Spleen (tissue), 11 donors: ENCODE measurements around the gene HMX2. TPM values are rescaled to one million over a fixed set of nuclear protein-coding genes. Genes with fewer than 3 reads are reported as not detected.

Source experiments
- DNase-seq: peaks from one replicate; pipeline ENCODE4 v3.0.0-alpha.2; 2020
- H3K27ac ChIP-seq, 8 donors: fragments of 200-600 bp; sonication (generic) in 7 of 8; 1 replicate in 4 of 8; 2 replicates in 4 of 8; pipeline versions ENCODE4 v1.5.0 to v1.8.0; 2016 to 2021; ENCODE audit warnings: inconsistent platforms in 4 of 8, mild to moderate bottlenecking in 4 of 8, moderate library complexity in 1 of 8
- H3K27me3 ChIP-seq, 7 donors: fragments of 200-600 bp; sonication (generic) in 6 of 7; replicated peaks in 1 of 7; 1 replicate in 4 of 7; 2 replicates in 3 of 7; pipeline versions ENCODE4 v1.5.0 to v1.8.0; 2016 to 2021; ENCODE audit warnings: inconsistent platforms in 3 of 7, mild to moderate bottlenecking in 1 of 7
- H3K36me3 ChIP-seq, 6 donors: fragments of 200-600 bp; sonication (generic) in 5 of 6; 1 replicate in 4 of 6; 2 replicates in 2 of 6; pipeline versions ENCODE4 v1.5.0 to v1.8.0; 2016 to 2021; ENCODE audit warnings: inconsistent platforms in 2 of 6
- H3K4me1 ChIP-seq, 6 donors: fragments of 200-600 bp; sonication (generic) in 5 of 6; 1 replicate in 3 of 6; 2 replicates in 3 of 6; pipeline versions ENCODE4 v1.5.0 to v1.8.0; 2016 to 2021; ENCODE audit warnings: inconsistent platforms in 3 of 6
- H3K4me3 ChIP-seq, 8 donors: fragments of 200-600 bp; sonication (generic) in 7 of 8; 1 replicate in 4 of 8; 2 replicates in 4 of 8; pipeline versions ENCODE4 v1.5.0 to v1.8.0; 2016 to 2021; ENCODE audit warnings: inconsistent platforms in 4 of 8, mild to moderate bottlenecking in 4 of 8, moderate library complexity in 2 of 8
- H3K9me3 ChIP-seq, 8 donors: fragments of 200-600 bp; sonication (generic) in 7 of 8; 1 replicate in 4 of 8; 2 replicates in 4 of 8; pipeline versions ENCODE4 v1.5.0 to v1.8.0; 2016 to 2021; ENCODE audit warnings: inconsistent platforms in 4 of 8
- POLR2A ChIP-seq, 3 donors: fragments of 450-650 bp; IDR thresholded peaks; one replicate each; pipeline ENCODE4 v1.5.1; 2017; ENCODE audit warnings: antibody characterized with exemption in 3 of 3, mild to moderate bottlenecking in 1 of 3
- POLR2AphosphoS5 ChIP-seq, 3 donors: sonication (generic); formaldehyde crosslinking; IDR thresholded peaks; one replicate each; pipeline ENCODE4 v1.5.1; 2017; ENCODE audit warnings: antibody characterized with exemption in 3 of 3
- WGBS, 5 donors: extraction: QIAGEN DNeasy Blood & Tissue Kit in 3 of 5; methylation state at CpG; one replicate each; pipeline versions ENCODE4 v1.1.5 to v1.1.7; 2013 to 2018; 5-methylcytosine and 5-hydroxymethylcytosine counted together
- intact Hi-C: fragments of 100-400 bp; cut with DNase I; formaldehyde crosslinking; loops from one replicate; pipeline ENCODE4 v1.15.0; 2023; ENCODE audit warnings: low total_unique reads
- polyA plus RNA-seq, 3 donors: library from polyadenylated mRNA; stranded (reverse); fragments of 200-250 nt; gene quantifications; one replicate each; pipeline ENCODE4 v1.2.1, GENCODE V29; 2013
- total RNA-seq, 7 donors: library from RNA; depleted of rRNA in 3 of 7; stranded (reverse); fragments of >200 nt in 3 of 7; fragmentation: NEBNext Ultra II Directional in 4 of 7; extraction: Animal tissue kit (Norgen Biotek cat#: 25700) in 4 of 7; gene quantifications; one replicate each; pipeline versions ENCODE4 v1.1.0 to v1.2.1, GENCODE V29; 2016 to 2021
- TF ChIP-seq, protein P1 (sequence below), 11 experiments: fragments of 200-600 bp in 7 of 11; fragments of 450-650 bp in 4 of 11; sonication (generic) in 4 of 11; IDR thresholded peaks in 8 of 11; conservative IDR thresholded peaks in 3 of 11; 1 replicate in 7 of 11; 2 replicates in 4 of 11; pipeline versions ENCODE4 v1.4.0 to v1.8.0; 2016 to 2021; ENCODE audit warnings: antibody characterized with exemption in 11 of 11, inconsistent platforms in 4 of 11, mild to moderate bottlenecking in 1 of 11
- donor health status: healthy with polysubstance abuse.
- donor health status: DM: no; HTN: no; CAD: no; lungs with moderate emphysema.
- donor health status: DM: no; HTN: no; CAD: no.
- donor health status: Bipolar disorder and iron deficiency.
- donor health status: healthy.
- donor health status: DM: no; HTN: no; CAD: no.
- donor health status: DM: yes; HTN: yes; CAD: no.

HMX2 gene
- total and polyA plus RNA-seq, 10 donors = 0.08 TPM; not detected in 9

DNA sequence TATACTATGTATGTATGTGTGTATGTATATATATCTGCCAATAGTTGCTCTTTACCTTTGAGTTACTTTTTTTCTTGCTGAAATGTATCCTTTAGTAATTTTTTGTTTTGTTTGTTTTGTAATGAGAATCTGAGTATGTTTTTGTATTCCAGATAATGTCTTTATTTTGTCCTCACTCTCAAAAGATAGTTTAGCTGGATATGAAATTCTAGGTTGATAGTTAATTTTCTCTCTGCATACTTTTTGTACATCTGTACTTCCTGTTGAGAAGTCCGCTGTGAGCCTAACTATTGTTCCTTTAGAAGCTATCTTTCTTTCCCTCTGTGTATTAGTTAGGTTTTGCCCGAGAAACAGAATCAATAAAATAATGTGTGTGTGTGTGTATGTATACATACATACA, 35.8 kb downstream of the HMX2 start:
- peaks cover 2 to 48% (median 38%) of the 10 kb centered on the region in 8 donors for H3K9me3 ChIP-seq
- peaks cover 0 to 52% (median 9%) of the 10 kb centered on the region in 6 donors for H3K36me3 ChIP-seq
- 94 to 100% (median 98%) methylated on average over 2 of the region's 2 CpGs for WGBS, 5 donors
- no peaks in the 10 kb centered on the region for H3K27me3 ChIP-seq
- no peak overlapping the region for H3K27ac ChIP-seq
- no peak overlapping the region for H3K4me3 ChIP-seq
- intact Hi-C loops = no loop called here
- no peak for DNase-seq
- TF ChIP-seq POLR2AphosphoS5 (IDR thresholded peaks at IDR 0.05) = no peak
- TF ChIP-seq, protein P1, sequence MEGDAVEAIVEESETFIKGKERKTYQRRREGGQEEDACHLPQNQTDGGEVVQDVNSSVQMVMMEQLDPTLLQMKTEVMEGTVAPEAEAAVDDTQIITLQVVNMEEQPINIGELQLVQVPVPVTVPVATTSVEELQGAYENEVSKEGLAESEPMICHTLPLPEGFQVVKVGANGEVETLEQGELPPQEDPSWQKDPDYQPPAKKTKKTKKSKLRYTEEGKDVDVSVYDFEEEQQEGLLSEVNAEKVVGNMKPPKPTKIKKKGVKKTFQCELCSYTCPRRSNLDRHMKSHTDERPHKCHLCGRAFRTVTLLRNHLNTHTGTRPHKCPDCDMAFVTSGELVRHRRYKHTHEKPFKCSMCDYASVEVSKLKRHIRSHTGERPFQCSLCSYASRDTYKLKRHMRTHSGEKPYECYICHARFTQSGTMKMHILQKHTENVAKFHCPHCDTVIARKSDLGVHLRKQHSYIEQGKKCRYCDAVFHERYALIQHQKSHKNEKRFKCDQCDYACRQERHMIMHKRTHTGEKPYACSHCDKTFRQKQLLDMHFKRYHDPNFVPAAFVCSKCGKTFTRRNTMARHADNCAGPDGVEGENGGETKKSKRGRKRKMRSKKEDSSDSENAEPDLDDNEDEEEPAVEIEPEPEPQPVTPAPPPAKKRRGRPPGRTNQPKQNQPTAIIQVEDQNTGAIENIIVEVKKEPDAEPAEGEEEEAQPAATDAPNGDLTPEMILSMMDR (IDR thresholded peaks at IDR 0.05 in 8 of 11, conservative IDR thresholded peaks at IDR 0.05 in 3 of 11) = no peak
- no peak for TF ChIP-seq POLR2A (IDR thresholded peaks at IDR 0.05)
- no peaks in the 10 kb centered on the region for H3K4me1 ChIP-seq

GRCh38 chr10:123187781-123188180, 39.8 kb downstream of the HMX2 start:
- Histone ChIP-seq H3K36me3 (peaks cover 0 to 88% (median 11%) of the 10 kb centered on the region in 6 donors), H3K4me1 (no peaks in the 10 kb centered on the region), H3K9me3 (peaks cover 2 to 36% (median 31%) of the 10 kb centered on the region in 8 donors), H3K27ac (no peak overlapping the region), H3K4me3 (no peak overlapping the region), H3K27me3 (no peaks in the 10 kb centered on the region)
- intact Hi-C loops = no loop called here
- no peak for DNase-seq
- TF ChIP-seq, protein P1 (IDR thresholded peaks at IDR 0.05 in 8 of 11, conservative IDR thresholded peaks at IDR 0.05 in 3 of 11) = no peak
- no peak for TF ChIP-seq POLR2AphosphoS5 (IDR thresholded peaks at IDR 0.05)
- no peak for TF ChIP-seq POLR2A (IDR thresholded peaks at IDR 0.05)
- 96 to 99% (median 98%) methylated on average over 5 of the region's 5 CpGs for WGBS, 5 donors

GRCh38 chr10:123191886-123192285, 44.0 kb downstream of the HMX2 start:
- Histone ChIP-seq H3K4me3 (no peak overlapping the region), H3K36me3 (peaks cover 0 to 64% (median 1%) of the 10 kb centered on the region in 6 donors), H3K9me3 (no peaks in the 10 kb centered on the region), H3K27me3 (no peaks in the 10 kb centered on the region), H3K27ac (no peak overlapping the region), H3K4me1 (no peaks in the 10 kb centered on the region)
- TF ChIP-seq POLR2AphosphoS5 (IDR thresholded peaks at IDR 0.05) (no peak), POLR2A (IDR thresholded peaks at IDR 0.05) (no peak)
- TF ChIP-seq, protein P1 (IDR thresholded peaks at IDR 0.05 in 8 of 11, conservative IDR thresholded peaks at IDR 0.05 in 3 of 11) = no peak
- intact Hi-C loops = no loop called here
- 91 to 95% (median 93%) methylated on average over 8 of the region's 8 CpGs for WGBS, 5 donors
- no peak for DNase-seq

- Histone ChIP-seq H3K9me3 (no peaks in the 10 kb centered on the region), H3K27ac (no peak overlapping the region), H3K4me1 (no peaks in the 10 kb centered on the region), H3K4me3 (no peak overlapping the region), H3K36me3 (peaks cover 0 to 54% (median 1%) of the 10 kb centered on the region in 6 donors), H3K27me3 (no peaks in the 10 kb centered on the region)
- WGBS, 5 donors = 95 to 97% (median 97%) methylated on average over 9 of the region's 9 CpGs
- TF ChIP-seq POLR2A (IDR thresholded peaks at IDR 0.05) = no peak
- TF ChIP-seq, protein P1 (IDR thresholded peaks at IDR 0.05 in 8 of 11, conservative IDR thresholded peaks at IDR 0.05 in 3 of 11) = no peak
- TF ChIP-seq POLR2AphosphoS5 (IDR thresholded peaks at IDR 0.05) = no peak
- intact Hi-C loops = no loop called here
- no peak for DNase-seq
Observed at GRCh38 chr10:123194056-123194455, 46.1 kb downstream of the HMX2 start.

Other genes starting within 250 kb of the HMX2 start
- gene FAM24A, start 237.5 kb upstream of the HMX2 start, total RNA-seq = not detected
- not detected for gene FAM24A, start 237.5 kb upstream of the HMX2 start, polyA plus RNA-seq
- 10 to 100 TPM in 1 of 7 donors, 1 to 10 TPM in 6; 6.6 to 10.2 (median 8.8) TPM for gene C10orf88, start 193.9 kb upstream of the HMX2 start, total RNA-seq
- gene C10orf88, start 193.9 kb upstream of the HMX2 start, polyA plus RNA-seq = 1 to 10 TPM; 4.7 to 6.4 (median 6.3) TPM
- gene PSTK, start 167.7 kb upstream of the HMX2 start, total RNA-seq = 1 to 10 TPM; 1.2 to 4.9 (median 2.4) TPM
- 1 to 10 TPM; 3.0 to 3.5 (median 3.3) TPM for gene PSTK, start 167.7 kb upstream of the HMX2 start, polyA plus RNA-seq
- gene IKZF5, start 139.3 kb upstream of the HMX2 start, total RNA-seq = 10 to 100 TPM; 13.9 to 26.7 (median 19.8) TPM
- gene IKZF5, start 139.3 kb upstream of the HMX2 start, polyA plus RNA-seq = 10 to 100 TPM in 2 of 3 donors, 1 to 10 TPM in 1; 8.9 to 11.7 (median 10.1) TPM
- gene ACADSB, start 139.1 kb upstream of the HMX2 start, total RNA-seq = 10 to 100 TPM; 11.8 to 23.9 (median 15.5) TPM
- 1 to 10 TPM; 5.1 to 6.3 (median 5.9) TPM for gene ACADSB, start 139.1 kb upstream of the HMX2 start, polyA plus RNA-seq
- not detected for gene HMX3, start 12.2 kb upstream of the HMX2 start, total RNA-seq
- gene HMX3, start 12.2 kb upstream of the HMX2 start, polyA plus RNA-seq = not detected
- 100 to 1,000 TPM in 4 of 7 donors, 10 to 100 TPM in 3; 94.2 to 193 (median 111) TPM for gene BUB3, start 6.3 kb downstream of the HMX2 start, total RNA-seq
- gene BUB3, start 6.3 kb downstream of the HMX2 start, polyA plus RNA-seq = 10 to 100 TPM; 33.7 to 65.1 (median 62.2) TPM